Esophagus squamous epithelium (tissue), 4 donors: ENCODE results near the gene SZT2.

Experiments used
- POLR2A ChIP-seq, 4 donors: fragments of 450-650 bp; IDR thresholded peaks; one replicate each; pipeline ENCODE4 v1.6.1; 2017; ENCODE audit warnings: antibody characterized with exemption in 4 of 4, mild to moderate bottlenecking in 4 of 4, moderate library complexity in 3 of 4
- TF ChIP-seq, protein P1 (sequence below), 6 experiments: fragments of 450-650 bp in 4 of 6; fragments of 200-600 bp in 2 of 6; sonication (generic) in 2 of 6; IDR thresholded peaks; one replicate each; pipeline ENCODE4 v1.5.1; 2016 to 2019; ENCODE audit warnings: antibody characterized with exemption in 6 of 6, mild to moderate bottlenecking in 4 of 6, moderate library complexity in 4 of 6

DNA sequence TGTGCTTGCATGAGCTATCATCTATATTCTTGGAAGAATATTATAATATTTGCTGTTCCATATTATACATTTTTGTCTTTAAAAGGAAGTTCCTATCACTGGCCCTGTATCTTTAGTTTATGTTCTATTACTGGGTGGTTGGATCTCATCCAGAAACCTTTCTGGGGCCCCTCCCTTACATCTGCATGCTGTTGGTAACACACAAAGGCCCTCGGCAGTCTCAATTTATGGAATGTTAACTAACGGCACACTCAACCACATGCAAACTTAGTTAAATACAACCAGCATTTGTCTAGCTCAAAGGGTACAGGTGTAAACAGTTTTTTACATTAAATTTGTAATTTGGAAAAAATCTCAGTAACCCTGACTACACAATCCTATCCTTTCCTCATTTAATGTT, 73.8 kb downstream of the SZT2 start:
- TF ChIP-seq, protein P1, sequence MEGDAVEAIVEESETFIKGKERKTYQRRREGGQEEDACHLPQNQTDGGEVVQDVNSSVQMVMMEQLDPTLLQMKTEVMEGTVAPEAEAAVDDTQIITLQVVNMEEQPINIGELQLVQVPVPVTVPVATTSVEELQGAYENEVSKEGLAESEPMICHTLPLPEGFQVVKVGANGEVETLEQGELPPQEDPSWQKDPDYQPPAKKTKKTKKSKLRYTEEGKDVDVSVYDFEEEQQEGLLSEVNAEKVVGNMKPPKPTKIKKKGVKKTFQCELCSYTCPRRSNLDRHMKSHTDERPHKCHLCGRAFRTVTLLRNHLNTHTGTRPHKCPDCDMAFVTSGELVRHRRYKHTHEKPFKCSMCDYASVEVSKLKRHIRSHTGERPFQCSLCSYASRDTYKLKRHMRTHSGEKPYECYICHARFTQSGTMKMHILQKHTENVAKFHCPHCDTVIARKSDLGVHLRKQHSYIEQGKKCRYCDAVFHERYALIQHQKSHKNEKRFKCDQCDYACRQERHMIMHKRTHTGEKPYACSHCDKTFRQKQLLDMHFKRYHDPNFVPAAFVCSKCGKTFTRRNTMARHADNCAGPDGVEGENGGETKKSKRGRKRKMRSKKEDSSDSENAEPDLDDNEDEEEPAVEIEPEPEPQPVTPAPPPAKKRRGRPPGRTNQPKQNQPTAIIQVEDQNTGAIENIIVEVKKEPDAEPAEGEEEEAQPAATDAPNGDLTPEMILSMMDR (IDR thresholded peaks at IDR 0.05): no peak
- TF ChIP-seq POLR2A (IDR thresholded peaks at IDR 0.05): no peak
